HL-60 (cell line): ENCODE measurements around the gene LRRC1.

Source experiments
- DNase-seq, 2 experiments: peaks; one replicate each; pipeline ENCODE4 v3.0.0-alpha.2; 2010 to 2020; ENCODE audit warnings: low read depth in 1 of 2, low spot score in 1 of 2
- H3K27ac ChIP-seq: fragments of 250-450 bp; sonication (Bioruptor Pico); replicated peaks from 2 replicates; pipeline ENCODE4 v1.5.1; 2020; ENCODE audit warnings: mild to moderate bottlenecking, moderate library complexity
- H3K27me3 ChIP-seq: fragments of 250-450 bp; sonication (Bioruptor Pico); 2 replicates; pipeline ENCODE4 v1.5.1; 2021; ENCODE audit warnings: mild to moderate bottlenecking, moderate library complexity; ENCODE audit not compliant: insufficient read depth, poor library complexity, severe bottlenecking
- H3K4me3 ChIP-seq: replicated peaks from 2 replicates; pipeline ENCODE4 v1.5.1; 2011; ENCODE audit warnings: mild to moderate bottlenecking, control low read depth, low read length; ENCODE audit not compliant: insufficient read depth
- CTCF ChIP-seq: IDR thresholded peaks from one replicate; pipeline ENCODE4 v1.5.1; 2011; ENCODE audit warnings: low read length, control low read depth, inconsistent platforms; ENCODE audit not compliant: insufficient read depth
- GABPA ChIP-seq: IDR thresholded peaks from 2 replicates; pipeline ENCODE4 v1.6.1; 2012; ENCODE audit warnings: low read depth
- POLR2AphosphoS5 ChIP-seq: IDR thresholded peaks from 2 replicates; pipeline ENCODE4 v1.6.1; 2012; ENCODE audit warnings: low read depth
- REST ChIP-seq: IDR thresholded peaks from 2 replicates; pipeline ENCODE4 v1.6.1; 2012; ENCODE audit warnings: low read depth; ENCODE audit not compliant: insufficient replicate concordance
- SPI1 ChIP-seq: IDR thresholded peaks from 2 replicates; pipeline ENCODE4 v1.6.1; 2012; ENCODE audit warnings: low read depth, mild to moderate bottlenecking, borderline replicate concordance

The LRRC1 gene

GRCh38 chr6:53916804-53917463 is 122.1 kb downstream of the LRRC1 start:
- no peak for DNase-seq
- TF ChIP-seq SPI1 (no peak), POLR2AphosphoS5 (no peak), GABPA (no peak), REST (no peak), CTCF (no peak)
- Histone ChIP-seq H3K27ac (no peak overlapping the region), H3K27me3 (no peaks in the 10 kb centered on the region), H3K4me3 (no peak overlapping the region)

- H3K27me3 ChIP-seq: no peaks in the 10 kb centered on the region
- no peak overlapping the region for H3K27ac ChIP-seq
- TF ChIP-seq GABPA (no peak), POLR2AphosphoS5 (no peak), CTCF (no peak), REST (no peak), SPI1 (no peak)
- DNase-seq: no peak
- H3K4me3 ChIP-seq: no peak overlapping the region
Observed at GRCh38 chr6:53917464-53917842, 122.6 kb downstream of the LRRC1 start.

- Histone ChIP-seq H3K27me3 (no peaks in the 10 kb centered on the region), H3K27ac (no peak overlapping the region), H3K4me3 (no peak overlapping the region)
- DNase-seq: no peak
- TF ChIP-seq GABPA: no peak
- no peak for TF ChIP-seq POLR2AphosphoS5
- TF ChIP-seq SPI1: no peak
- TF ChIP-seq CTCF: no peak
- TF ChIP-seq REST: no peak
Observed at GRCh38 chr6:53918854-53919510, 124.2 kb downstream of the LRRC1 start.
